Omental fat pad (tissue), 4 donors: ENCODE measurements around the gene KDM5A. TPM values are rescaled to one million over a fixed set of nuclear protein-coding genes. Genes with fewer than 3 reads are reported as not detected.

Experiments used
- ATAC-seq: fragments of 150-250 bp; one replicate; pipeline ENCODE4 v1.9.1; 2016; ENCODE audit warnings: mild to moderate bottlenecking, moderate library complexity; ENCODE audit not compliant: low FRiP score
- DNase-seq: peaks from one replicate; pipeline ENCODE4 v3.0.0-alpha.2; 2019; ENCODE audit warnings: low spot score
- total RNA-seq, 4 donors: library from RNA; depleted of rRNA; stranded (reverse); fragments of >200 nt; gene quantifications; one replicate each; pipeline ENCODE4 v1.1.0, GENCODE V29; 2016
- TF ChIP-seq, protein P1 (sequence below), 3 donors: fragments of 450-650 bp; IDR thresholded peaks; one replicate each; pipeline ENCODE4 v1.5.1; 2016 to 2017; ENCODE audit warnings: antibody characterized with exemption in 3 of 3, mild to moderate bottlenecking in 3 of 3, moderate library complexity in 2 of 3

The KDM5A gene
- total RNA-seq, 4 donors from 2014 or later, result 48.0 to 86.2 (median 49.9) TPM

- ATAC-seq, result no peak
- DNase-seq, result no peak
- TF ChIP-seq, protein P1, sequence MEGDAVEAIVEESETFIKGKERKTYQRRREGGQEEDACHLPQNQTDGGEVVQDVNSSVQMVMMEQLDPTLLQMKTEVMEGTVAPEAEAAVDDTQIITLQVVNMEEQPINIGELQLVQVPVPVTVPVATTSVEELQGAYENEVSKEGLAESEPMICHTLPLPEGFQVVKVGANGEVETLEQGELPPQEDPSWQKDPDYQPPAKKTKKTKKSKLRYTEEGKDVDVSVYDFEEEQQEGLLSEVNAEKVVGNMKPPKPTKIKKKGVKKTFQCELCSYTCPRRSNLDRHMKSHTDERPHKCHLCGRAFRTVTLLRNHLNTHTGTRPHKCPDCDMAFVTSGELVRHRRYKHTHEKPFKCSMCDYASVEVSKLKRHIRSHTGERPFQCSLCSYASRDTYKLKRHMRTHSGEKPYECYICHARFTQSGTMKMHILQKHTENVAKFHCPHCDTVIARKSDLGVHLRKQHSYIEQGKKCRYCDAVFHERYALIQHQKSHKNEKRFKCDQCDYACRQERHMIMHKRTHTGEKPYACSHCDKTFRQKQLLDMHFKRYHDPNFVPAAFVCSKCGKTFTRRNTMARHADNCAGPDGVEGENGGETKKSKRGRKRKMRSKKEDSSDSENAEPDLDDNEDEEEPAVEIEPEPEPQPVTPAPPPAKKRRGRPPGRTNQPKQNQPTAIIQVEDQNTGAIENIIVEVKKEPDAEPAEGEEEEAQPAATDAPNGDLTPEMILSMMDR (IDR thresholded peaks at IDR 0.05), result no peak
Observed at GRCh38 chr12:262113-262512, 127.0 kb downstream of the KDM5A start.

DNA sequence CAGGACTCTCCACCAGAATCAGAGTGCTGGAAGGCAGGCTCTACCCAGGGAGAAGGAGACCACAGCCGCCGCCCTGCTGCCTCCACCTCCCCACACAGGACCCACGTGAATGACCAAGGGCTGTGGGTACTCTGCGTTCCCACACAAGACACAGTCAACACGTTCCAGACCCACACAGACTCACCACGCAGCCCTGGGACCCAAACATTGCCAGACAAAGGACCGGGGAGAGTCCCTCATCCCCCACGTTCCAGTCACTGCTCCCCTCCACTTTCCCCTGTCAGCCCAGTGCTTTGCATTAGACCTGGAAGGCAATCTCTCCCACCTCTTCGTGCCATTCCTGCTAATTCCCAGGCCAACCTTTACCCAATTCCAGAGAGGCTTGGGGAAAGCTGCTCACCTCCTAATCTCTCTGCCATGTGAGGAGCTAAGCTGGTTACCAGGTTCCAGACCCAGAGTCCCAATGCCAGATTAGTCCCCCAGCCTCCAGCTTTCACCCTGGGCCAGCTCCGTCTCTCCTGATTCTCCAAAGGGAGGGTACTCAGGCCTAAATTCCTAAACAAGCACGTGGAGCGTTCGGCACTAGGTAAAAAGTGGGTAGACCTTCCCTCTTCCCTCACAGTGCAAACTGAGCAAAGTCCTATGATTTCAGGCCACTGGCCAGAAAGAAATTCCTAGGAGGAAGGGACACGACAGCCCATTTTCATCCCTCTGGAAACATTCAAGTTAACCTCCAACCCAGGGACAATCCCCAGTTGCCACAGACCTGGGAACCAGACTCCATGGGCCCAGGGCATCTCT is 131.4 kb downstream of the KDM5A start:
- ATAC-seq, result no peak
- no peak for DNase-seq
- TF ChIP-seq, protein P1 (IDR thresholded peaks at IDR 0.05), result no peak

- TF ChIP-seq, protein P1 (IDR thresholded peaks at IDR 0.05), result no peak
- DNase-seq (no peak), ATAC-seq (no peak)
Observed at GRCh38 chr12:256958-257357, 132.2 kb downstream of the KDM5A start.

DNA sequence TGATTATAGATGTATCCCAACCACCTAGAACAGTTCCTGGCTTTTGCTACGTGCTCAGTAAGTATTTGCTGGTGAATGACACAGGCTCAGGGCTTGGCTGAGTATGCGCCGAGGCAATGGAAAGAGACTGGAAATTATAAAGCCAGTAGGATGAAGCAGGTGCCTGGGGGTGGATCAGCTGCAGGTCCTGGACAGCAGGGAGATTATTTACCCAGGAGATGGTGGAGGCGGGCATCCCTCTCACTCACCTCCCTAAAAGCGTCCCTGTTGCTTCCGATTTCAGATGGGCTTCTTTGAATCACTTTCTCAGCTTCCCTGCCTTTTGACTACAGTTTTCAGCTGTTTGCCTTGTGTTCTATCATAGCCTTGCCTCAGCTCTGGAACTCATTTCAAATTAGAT is 132.9 kb downstream of the KDM5A start:
- ATAC-seq, result no peak
- TF ChIP-seq, protein P1 (IDR thresholded peaks at IDR 0.05), result no peak
- DNase-seq, result no peak

DNA sequence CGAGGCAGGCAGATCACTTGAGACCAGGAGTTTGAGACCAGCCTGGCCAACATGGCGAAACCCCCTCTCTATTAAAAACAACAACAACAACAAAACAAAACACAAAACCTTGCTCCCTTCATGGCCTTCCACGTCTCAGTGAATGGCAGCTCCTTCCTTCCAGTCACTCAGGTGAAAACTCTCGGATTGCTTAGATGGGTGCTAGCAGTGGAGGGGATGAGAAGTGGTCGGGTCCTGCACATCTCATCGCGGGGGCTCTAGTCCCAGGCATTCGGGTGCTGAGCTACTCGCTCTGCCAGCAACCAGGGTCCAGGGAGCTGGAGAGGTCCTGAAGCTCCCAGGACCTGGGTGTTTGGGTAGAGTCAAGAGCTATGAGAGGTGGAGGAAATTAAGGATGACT is 134.2 kb downstream of the KDM5A start:
- ATAC-seq, result no peak
- TF ChIP-seq, protein P1 (IDR thresholded peaks at IDR 0.05), result no peak
- DNase-seq, result no peak

DNA sequence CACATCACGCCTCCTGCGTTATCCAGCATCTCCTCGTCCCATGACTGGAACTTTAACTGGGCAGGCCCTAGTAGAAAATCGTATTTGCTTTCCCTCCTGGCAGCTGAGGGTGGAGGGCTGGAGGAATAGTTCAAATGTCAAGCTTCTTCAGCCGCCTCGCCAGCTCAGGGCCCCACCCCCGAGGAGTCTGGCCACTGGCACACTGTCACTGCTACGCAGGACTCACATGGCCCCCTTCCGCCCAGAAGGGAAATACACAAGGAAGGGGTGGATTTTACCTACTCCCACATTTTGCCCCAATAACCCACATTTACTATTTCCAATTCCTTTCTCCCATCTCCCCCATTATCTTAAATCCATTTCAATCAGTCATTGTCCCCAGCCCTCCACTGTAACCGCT is 135.1 kb downstream of the KDM5A start:
- ATAC-seq (no peak), DNase-seq (no peak)
- TF ChIP-seq, protein P1 (IDR thresholded peaks at IDR 0.05), result no peak
